A549 (cell line): ENCODE measurements around the gene SCD.
A peak's percentile ranks its signal among the peaks of the same experiment; 100 is the strongest.

Source experiments
- CEBPB ChIP-seq, 2 experiments: fragments of >200 bp in 1 of 2; sonication (Bioruptor Twin) in 1 of 2; formaldehyde crosslinking in 1 of 2; IDR thresholded peaks; 2 replicates each; pipeline ENCODE4 v1.6.1; 2012 to 2016
- CHD4 ChIP-seq: fragments of 200-600 bp; sonication (generic); IDR thresholded peaks from 2 replicates; pipeline ENCODE4 v1.6.1; 2016; ENCODE audit warnings: antibody characterized with exemption, mild to moderate bottlenecking, borderline replicate concordance
- EHMT2 ChIP-seq: fragments of 200-600 bp; sonication (generic); IDR thresholded peaks from 2 replicates; pipeline ENCODE4 v1.6.1; 2016; ENCODE audit warnings: antibody characterized with exemption, low read depth, mild to moderate bottlenecking, moderate library complexity
- EP300 ChIP-seq, 2 experiments: fragments of >200 bp; sonication (Bioruptor Twin); formaldehyde crosslinking; IDR thresholded peaks; 2 replicates in 1 of 2; 3 replicates in 1 of 2; pipeline ENCODE4 v1.6.1; 2016 to 2017
- POLR2A ChIP-seq: IDR thresholded peaks from 2 replicates; pipeline ENCODE4 v1.6.1; 2012; ENCODE audit warnings: mild to moderate bottlenecking, low read length
- RAD21 ChIP-seq, 2 experiments: fragments of >200 bp in 1 of 2; sonication (Bioruptor Twin) in 1 of 2; formaldehyde crosslinking in 1 of 2; IDR thresholded peaks in 1 of 2; conservative IDR thresholded peaks in 1 of 2; 2 replicates in 1 of 2; 3 replicates in 1 of 2; pipeline ENCODE4 v1.6.1; 2012 to 2018; ENCODE audit warnings: inconsistent platforms in 1 of 2
- TF ChIP-seq, protein P1 (sequence below): fragments of >200 bp; sonication (Bioruptor Twin); formaldehyde crosslinking; IDR thresholded peaks from 3 replicates; pipeline ENCODE4 v1.5.1; 2016
- TF ChIP-seq, protein P2 (sequence below): IDR thresholded peaks from 2 replicates; pipeline ENCODE4 v1.6.1; 2012

DNA sequence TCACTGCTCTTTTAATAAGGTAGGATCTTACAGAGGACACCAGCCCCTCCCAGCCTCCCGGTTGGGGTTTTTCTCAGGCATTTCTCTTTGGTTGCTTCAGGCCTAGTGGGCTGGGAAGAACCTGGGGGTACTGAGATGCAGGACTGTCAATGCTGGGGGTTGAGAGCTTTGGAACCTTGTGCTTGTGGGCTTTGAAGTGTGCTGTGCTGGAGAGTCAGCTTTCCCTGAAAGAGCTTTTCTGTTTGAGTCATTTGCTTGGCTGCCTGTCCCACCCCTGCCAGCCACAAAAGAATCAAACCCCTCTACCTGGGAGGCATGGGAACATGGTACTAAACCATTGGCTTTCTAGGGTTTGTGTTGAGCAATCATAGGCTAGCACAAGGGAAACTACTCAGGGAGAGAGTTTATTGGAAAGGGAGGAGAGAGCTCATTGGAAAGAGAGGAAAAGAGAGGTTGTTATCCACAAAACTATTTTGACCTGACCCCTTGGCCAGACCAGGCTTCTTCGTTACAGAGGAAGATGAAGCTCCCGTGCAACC, 1.4 kb downstream of the SCD start:
- TF ChIP-seq, protein P1, sequence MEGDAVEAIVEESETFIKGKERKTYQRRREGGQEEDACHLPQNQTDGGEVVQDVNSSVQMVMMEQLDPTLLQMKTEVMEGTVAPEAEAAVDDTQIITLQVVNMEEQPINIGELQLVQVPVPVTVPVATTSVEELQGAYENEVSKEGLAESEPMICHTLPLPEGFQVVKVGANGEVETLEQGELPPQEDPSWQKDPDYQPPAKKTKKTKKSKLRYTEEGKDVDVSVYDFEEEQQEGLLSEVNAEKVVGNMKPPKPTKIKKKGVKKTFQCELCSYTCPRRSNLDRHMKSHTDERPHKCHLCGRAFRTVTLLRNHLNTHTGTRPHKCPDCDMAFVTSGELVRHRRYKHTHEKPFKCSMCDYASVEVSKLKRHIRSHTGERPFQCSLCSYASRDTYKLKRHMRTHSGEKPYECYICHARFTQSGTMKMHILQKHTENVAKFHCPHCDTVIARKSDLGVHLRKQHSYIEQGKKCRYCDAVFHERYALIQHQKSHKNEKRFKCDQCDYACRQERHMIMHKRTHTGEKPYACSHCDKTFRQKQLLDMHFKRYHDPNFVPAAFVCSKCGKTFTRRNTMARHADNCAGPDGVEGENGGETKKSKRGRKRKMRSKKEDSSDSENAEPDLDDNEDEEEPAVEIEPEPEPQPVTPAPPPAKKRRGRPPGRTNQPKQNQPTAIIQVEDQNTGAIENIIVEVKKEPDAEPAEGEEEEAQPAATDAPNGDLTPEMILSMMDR, result no peak
- peak; percentile 25 to 32; a peak in 2 of 4 replicates for TF ChIP-seq CEBPB (IDR thresholded peaks at IDR 0.05)
- no peak for TF ChIP-seq RAD21 (conservative IDR thresholded peaks at IDR 0.05 in 1 of 2, IDR thresholded peaks at IDR 0.05 in 1 of 2)
- TF ChIP-seq EHMT2, result no peak
- TF ChIP-seq, protein P2, sequence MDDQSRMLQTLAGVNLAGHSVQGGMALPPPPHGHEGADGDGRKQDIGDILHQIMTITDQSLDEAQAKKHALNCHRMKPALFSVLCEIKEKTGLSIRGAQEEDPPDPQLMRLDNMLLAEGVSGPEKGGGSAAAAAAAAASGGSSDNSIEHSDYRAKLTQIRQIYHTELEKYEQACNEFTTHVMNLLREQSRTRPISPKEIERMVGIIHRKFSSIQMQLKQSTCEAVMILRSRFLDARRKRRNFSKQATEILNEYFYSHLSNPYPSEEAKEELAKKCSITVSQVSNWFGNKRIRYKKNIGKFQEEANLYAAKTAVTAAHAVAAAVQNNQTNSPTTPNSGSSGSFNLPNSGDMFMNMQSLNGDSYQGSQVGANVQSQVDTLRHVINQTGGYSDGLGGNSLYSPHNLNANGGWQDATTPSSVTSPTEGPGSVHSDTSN, result no peak
- TF ChIP-seq POLR2A, result no peak
- no peak for TF ChIP-seq EP300 (IDR thresholded peaks at IDR 0.05)
- no peak for TF ChIP-seq CHD4
